Memory B cell (primary cell): Measurements from ENCODE around the gene ANKRD11.
A peak's percentile ranks its signal among the peaks of the same experiment; 100 is the strongest.

Experiments used
- ATAC-seq: fragments of 150-1000 bp; cut with Tn5 transposase; 2 replicates; pipeline ENCODE4 v1.10.0; 2021; ENCODE audit warnings: low read depth, mild to moderate bottlenecking, moderate library complexity
- DNase-seq, 2 donors: peaks; one replicate each; pipeline ENCODE4 v3.0.0; 2022; ENCODE audit warnings: low spot score in 2 of 2
- H3K27ac Mint-ChIP-seq: one replicate; pipeline ENCODE4 v1.8.0; 2022; ENCODE audit warnings: mild to moderate bottlenecking, moderate library complexity, mixed read lengths
- H3K27me3 Mint-ChIP-seq: one replicate; pipeline ENCODE4 v1.8.0; 2022; ENCODE audit warnings: mixed read lengths
- H3K36me3 Mint-ChIP-seq: one replicate; pipeline ENCODE4 v1.8.0; 2022; ENCODE audit warnings: mild to moderate bottlenecking, mixed read lengths
- H3K4me1 Mint-ChIP-seq: one replicate; pipeline ENCODE4 v1.8.0; 2022; ENCODE audit warnings: mixed read lengths
- H3K4me3 Mint-ChIP-seq: one replicate; pipeline ENCODE4 v1.8.0; 2022; ENCODE audit warnings: mild to moderate bottlenecking, moderate library complexity, mixed read lengths
- H3K9me3 Mint-ChIP-seq: one replicate; pipeline ENCODE4 v1.8.0; 2022; ENCODE audit warnings: mixed read lengths

ANKRD11 gene

DNA sequence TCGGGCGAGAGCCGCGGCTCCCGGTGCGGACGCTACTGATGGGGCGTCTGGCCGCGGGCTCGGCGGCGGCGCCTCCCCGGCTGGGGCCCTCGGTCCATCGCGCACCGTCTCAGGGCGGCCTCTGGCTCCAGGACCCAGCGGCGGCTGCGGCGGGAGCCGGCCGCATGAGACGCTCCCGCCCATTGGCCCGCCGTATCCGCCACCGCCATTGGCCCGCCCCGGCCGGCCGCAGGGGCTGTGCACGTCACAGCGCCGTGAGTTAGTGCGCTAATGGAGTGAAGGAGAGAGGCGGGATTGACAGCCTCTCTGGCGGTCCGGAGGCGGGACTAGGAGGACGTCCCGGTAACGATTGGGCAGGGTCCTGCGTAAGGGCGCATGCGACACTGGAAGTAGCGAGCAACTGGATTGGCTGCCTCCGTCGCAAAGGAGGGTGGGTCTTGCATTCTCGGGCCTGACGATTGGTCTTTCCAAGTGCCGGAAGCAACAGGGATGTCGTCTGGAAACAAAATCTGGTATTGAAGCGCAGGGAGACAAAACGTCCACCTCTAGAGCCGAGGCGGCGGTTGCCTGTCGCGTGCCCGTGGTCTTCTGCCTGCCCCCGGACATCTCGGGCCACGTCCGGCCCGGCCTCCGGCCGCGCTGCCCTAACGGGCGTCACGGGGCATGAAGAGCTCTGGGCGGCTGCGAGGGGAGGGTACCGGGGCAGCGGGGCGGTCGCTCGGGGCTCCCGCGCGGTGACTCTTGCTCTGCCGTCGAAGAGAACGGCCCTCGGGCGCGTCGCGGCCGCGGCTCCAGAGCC lies at the start of gene ANKRD11:
ANKRD11 (minus strand) TSS at position 123 of the 799 bp plus-strand sequence. CDS start 173,542 bp downstream, outside the sequence.
- Mint-ChIP-seq H3K4me1 (peaks cover 27% of the 10 kb centered on the region), H3K4me3 (peak within 1 kb of the TSS; percentile 90), H3K9me3 (no peaks in the 10 kb centered on the region), H3K27me3 (no peaks in the 10 kb centered on the region), H3K36me3 (peaks cover 2% of the 10 kb centered on the region), H3K27ac (peak within 1 kb of the TSS; percentile 98)
- DNase-seq, result peak; percentile 99
- ATAC-seq, result peak; percentile 72

- Mint-ChIP-seq H3K4me1 (peaks cover 14% of the 10 kb centered on the region), H3K4me3 (no peak overlapping the region), H3K9me3 (no peaks in the 10 kb centered on the region), H3K27ac (no peak overlapping the region), H3K36me3 (peaks cover 9% of the 10 kb centered on the region), H3K27me3 (no peaks in the 10 kb centered on the region)
- ATAC-seq, result no peak
- no peak for DNase-seq
Observed at GRCh38 chr16:89538286-89538685, 47.9 kb upstream of the ANKRD11 start.

DNA sequence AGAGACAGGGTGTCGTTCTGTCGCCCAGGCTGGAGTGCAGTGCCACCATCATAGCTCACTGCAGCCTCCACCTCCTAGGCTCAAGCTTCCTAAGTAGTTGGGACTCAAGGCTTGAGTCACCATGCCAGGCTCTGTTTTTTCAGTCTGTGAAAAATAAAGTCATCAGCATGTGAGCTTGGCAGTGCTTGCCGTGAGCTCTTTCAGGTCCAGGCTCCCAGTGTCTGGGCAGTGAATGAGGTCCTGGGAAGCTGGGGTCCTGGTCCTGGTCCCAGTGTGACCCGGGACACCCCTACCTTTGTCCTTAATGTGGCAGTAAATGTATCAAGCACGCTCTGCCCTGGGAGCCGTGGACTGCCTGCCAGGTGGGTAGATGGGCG lies 47.2 kb upstream of the ANKRD11 start:
- DNase-seq (no peak), ATAC-seq (no peak)
- Mint-ChIP-seq H3K27ac (no peak overlapping the region), H3K9me3 (no peaks in the 10 kb centered on the region), H3K4me3 (no peak overlapping the region), H3K4me1 (peaks cover 14% of the 10 kb centered on the region), H3K36me3 (peaks cover 9% of the 10 kb centered on the region), H3K27me3 (no peaks in the 10 kb centered on the region)

GRCh38 chr16:89536886-89537548 lies 46.7 kb upstream of the ANKRD11 start:
- Mint-ChIP-seq H3K27ac (no peak overlapping the region), H3K9me3 (no peaks in the 10 kb centered on the region), H3K4me1 (peaks cover 14% of the 10 kb centered on the region), H3K36me3 (peaks cover 7% of the 10 kb centered on the region), H3K4me3 (no peak overlapping the region), H3K27me3 (no peaks in the 10 kb centered on the region)
- DNase-seq (no peak), ATAC-seq (no peak)

- no peak overlapping the region for H3K4me3 Mint-ChIP-seq
- DNase-seq (no peak), ATAC-seq (no peak)
- no peaks in the 10 kb centered on the region for H3K27me3 Mint-ChIP-seq
- H3K36me3 Mint-ChIP-seq, result peaks cover 6% of the 10 kb centered on the region
- no peaks in the 10 kb centered on the region for H3K9me3 Mint-ChIP-seq
- H3K4me1 Mint-ChIP-seq, result peaks cover 14% of the 10 kb centered on the region
- H3K27ac Mint-ChIP-seq, result no peak overlapping the region
Observed at GRCh38 chr16:89536371-89536770, 46.0 kb upstream of the ANKRD11 start.

DNA sequence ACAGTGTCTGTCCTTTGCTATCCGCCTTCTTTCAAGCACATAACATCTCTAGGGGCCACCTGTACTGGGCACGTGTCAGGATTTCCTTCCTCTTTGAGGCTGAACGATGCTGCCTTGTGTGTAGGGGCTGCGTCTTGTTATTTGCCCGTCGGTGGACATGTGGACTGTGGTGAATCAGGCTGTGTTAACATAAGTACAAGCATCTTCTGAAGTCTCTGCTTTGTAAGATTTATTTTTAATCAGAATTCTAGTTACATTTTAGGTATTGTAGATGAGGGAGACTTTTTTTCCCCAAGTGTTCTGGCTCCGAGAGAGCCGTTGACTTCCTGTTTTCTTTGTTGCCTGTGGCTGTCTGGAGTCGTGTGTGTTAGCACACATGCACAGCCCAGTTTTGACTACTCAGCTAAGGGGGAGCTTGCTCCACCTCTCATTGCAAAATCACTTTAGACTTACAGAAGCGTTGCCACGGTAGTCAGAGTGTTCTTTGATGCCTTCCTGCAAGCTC lies 43.9 kb upstream of the ANKRD11 start:
- peak; percentile 93 for ATAC-seq
- Mint-ChIP-seq H3K9me3 (no peaks in the 10 kb centered on the region), H3K27ac (peak overlapping the region; percentile 81), H3K4me3 (peak overlapping the region; percentile 36), H3K27me3 (no peaks in the 10 kb centered on the region), H3K36me3 (peaks cover 6% of the 10 kb centered on the region), H3K4me1 (peaks cover 14% of the 10 kb centered on the region)
- DNase-seq, result peak; percentile 36 to 48

DNA sequence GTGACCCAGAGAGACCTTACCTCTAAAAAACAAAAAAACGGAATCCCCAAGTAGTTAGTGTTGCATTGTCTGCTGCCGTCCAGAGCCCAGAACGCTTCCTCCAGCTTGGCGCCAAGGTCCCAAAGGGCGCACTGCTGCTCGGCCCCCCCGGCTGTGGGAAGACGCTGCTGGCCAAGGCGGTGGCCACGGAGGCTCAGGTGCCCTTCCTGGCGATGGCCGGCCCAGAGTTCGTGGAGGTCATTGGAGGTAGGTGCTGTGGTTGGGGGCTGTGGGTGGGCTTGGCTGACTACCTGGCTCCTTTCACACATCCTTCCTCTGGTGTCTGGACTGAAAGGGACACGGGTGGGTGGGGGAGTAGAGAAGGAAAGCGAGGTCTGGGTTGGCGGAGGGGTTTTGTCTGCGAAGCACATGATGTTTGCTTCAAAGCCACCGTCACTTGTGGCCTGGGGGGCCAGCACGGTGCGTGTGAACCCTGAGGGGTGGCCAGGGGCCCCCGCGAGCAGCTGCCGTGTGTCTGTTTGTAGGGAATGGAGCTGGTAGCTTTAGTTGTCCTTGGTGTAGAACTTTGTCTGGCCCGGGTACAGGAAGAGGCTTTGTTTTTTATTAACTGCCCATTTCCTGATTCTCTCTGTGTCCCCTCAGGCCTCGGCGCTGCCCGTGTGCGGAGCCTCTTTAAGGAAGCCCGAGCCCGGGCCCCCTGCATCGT lies 41.6 kb upstream of the ANKRD11 start:
- Mint-ChIP-seq H3K9me3 (no peaks in the 10 kb centered on the region), H3K4me1 (peaks cover 14% of the 10 kb centered on the region), H3K27ac (no peak overlapping the region), H3K36me3 (peaks cover 18% of the 10 kb centered on the region), H3K27me3 (no peaks in the 10 kb centered on the region), H3K4me3 (no peak overlapping the region)
- DNase-seq (no peak), ATAC-seq (no peak)

GRCh38 chr16:89530401-89531381 lies 40.3 kb upstream of the ANKRD11 start:
- Mint-ChIP-seq H3K4me1 (peaks cover 14% of the 10 kb centered on the region), H3K36me3 (peaks cover 24% of the 10 kb centered on the region), H3K27ac (no peak overlapping the region), H3K4me3 (no peak overlapping the region), H3K27me3 (no peaks in the 10 kb centered on the region), H3K9me3 (no peaks in the 10 kb centered on the region)
- ATAC-seq (no peak), DNase-seq (no peak)

DNA sequence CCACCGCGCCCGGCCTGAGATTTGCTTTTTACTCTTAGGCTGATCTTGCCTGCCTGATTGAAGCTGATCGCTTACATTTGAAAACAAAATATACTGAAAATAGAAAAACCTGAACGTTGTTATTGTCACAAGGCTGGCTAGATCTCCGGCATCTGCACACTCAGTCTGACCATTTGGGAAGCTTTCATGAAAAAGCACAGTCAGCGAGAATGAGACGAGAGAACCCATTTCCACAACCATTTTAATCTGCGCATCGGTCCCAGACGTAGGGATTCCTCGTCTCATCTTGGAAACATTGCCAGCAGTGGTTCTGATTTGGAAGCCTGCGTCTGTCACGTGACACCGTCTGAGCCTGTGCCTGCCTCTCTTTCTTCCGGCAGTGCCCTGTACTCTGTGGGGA lies 38.7 kb upstream of the ANKRD11 start:
- no peaks in the 10 kb centered on the region for H3K27me3 Mint-ChIP-seq
- ATAC-seq (no peak), DNase-seq (no peak)
- peaks cover 31% of the 10 kb centered on the region for H3K36me3 Mint-ChIP-seq
- H3K9me3 Mint-ChIP-seq, result no peaks in the 10 kb centered on the region
- H3K27ac Mint-ChIP-seq, result no peak overlapping the region
- no peak overlapping the region for H3K4me3 Mint-ChIP-seq
- peaks cover 3% of the 10 kb centered on the region for H3K4me1 Mint-ChIP-seq

DNA sequence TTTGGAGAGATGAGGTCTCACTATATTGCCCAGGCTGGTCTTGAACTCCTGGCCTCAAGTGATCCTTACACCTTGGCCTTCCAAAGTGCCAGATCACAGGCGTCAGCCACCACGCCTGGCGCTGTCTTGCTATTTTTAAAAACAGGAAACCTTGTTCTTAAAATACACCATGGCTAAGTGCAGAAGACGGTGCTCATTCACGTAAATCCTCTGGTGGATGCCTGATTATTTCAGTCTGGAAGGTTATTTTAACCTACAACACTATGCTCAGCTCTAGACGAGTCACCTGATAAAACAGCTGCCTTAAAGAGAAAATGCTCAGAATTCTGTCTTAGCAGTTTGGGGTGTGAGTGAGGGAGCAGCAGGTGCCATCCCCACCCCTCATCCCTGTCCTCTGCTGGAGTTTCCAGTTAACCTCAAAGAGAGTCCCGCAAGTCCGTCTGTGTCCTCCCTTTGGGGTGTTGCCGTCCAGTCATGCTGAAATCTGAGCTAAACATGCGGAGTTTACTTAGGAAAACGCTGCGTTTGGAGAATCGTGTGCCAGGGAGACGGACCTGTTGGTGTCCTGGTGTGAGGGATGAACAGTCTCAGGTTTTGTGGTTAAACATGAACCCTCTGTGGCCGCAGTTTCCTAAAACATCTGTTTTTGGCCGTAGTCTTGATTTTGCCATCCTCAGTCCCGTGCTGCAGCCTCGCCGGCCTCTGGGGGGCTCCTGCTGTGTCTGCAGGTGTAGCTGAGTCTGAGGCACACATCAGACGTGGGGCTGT lies 35.0 kb upstream of the ANKRD11 start:
- no peaks in the 10 kb centered on the region for H3K9me3 Mint-ChIP-seq
- H3K4me3 Mint-ChIP-seq, result no peak overlapping the region
- H3K27ac Mint-ChIP-seq, result no peak overlapping the region
- H3K4me1 Mint-ChIP-seq, result peaks cover 3% of the 10 kb centered on the region
- H3K27me3 Mint-ChIP-seq, result no peaks in the 10 kb centered on the region
- no peak for DNase-seq
- H3K36me3 Mint-ChIP-seq, result peaks cover 40% of the 10 kb centered on the region
- ATAC-seq, result no peak

DNA sequence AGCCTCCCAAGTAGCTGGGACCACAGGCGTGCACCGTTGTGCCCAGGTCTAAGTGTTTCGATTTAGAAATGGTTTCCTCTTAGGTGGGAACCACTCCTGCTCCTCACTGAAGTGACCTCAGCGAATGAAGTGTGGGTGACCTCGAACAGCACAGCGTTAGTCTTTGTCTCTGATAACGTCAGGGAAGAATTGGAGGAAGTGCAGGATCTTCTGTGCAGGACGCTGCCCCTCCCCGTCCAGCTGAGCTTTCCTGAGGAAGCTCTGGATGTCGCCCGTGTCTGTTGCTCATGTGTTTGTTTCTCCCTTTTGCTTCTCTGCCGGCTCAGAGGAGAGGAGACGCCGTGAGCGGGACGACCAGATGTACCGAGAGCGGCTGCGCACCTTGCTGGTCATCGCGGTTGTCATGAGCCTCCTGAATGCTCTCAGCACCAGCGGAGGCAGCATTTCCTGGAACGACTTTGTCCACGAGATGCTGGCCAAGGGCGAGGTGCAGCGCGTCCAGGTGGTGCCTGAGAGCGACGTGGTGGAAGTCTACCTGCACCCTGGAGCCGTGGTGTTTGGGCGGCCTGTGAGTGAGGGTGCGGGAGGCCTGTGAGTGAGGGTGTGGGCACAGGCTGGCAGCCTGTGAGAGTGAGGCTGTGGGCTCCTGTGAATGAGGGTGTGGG lies 33.5 kb upstream of the ANKRD11 start:
- Mint-ChIP-seq H3K4me1 (peaks cover 3% of the 10 kb centered on the region), H3K27ac (no peak overlapping the region), H3K9me3 (no peaks in the 10 kb centered on the region), H3K4me3 (no peak overlapping the region), H3K27me3 (no peaks in the 10 kb centered on the region), H3K36me3 (peaks cover 39% of the 10 kb centered on the region)
- ATAC-seq (no peak), DNase-seq (no peak)

GRCh38 chr16:89522287-89522686 lies 31.9 kb upstream of the ANKRD11 start:
- DNase-seq, result no peak
- Mint-ChIP-seq H3K4me3 (no peak overlapping the region), H3K27me3 (no peaks in the 10 kb centered on the region), H3K27ac (no peak overlapping the region), H3K4me1 (peaks cover 3% of the 10 kb centered on the region), H3K9me3 (no peaks in the 10 kb centered on the region), H3K36me3 (peaks cover 44% of the 10 kb centered on the region)
- no peak for ATAC-seq
